Suprapubic skin (tissue), 4 donors: ENCODE results near the gene NKX2-1. TPM values are rescaled to one million over a fixed set of nuclear protein-coding genes. Genes with fewer than 3 reads are reported as not detected.
A peak's percentile ranks its signal among the peaks of the same experiment; 100 is the strongest.

Experiments
- DNase-seq, 2 donors: peaks; one replicate each; pipeline ENCODE4 v3.0.0-alpha.2; 2019; ENCODE audit warnings: low spot score in 2 of 2
- H3K27ac ChIP-seq: fragments of 200-600 bp; sonication (generic); one replicate; pipeline ENCODE4 v1.5.1; 2019
- H3K27me3 ChIP-seq: fragments of 200-600 bp; sonication (generic); one replicate; pipeline ENCODE4 v1.5.1; 2019
- H3K36me3 ChIP-seq: fragments of 200-600 bp; sonication (generic); one replicate; pipeline ENCODE4 v1.5.1; 2019
- H3K4me1 ChIP-seq: fragments of 200-600 bp; sonication (generic); one replicate; pipeline ENCODE4 v1.5.1; 2019
- H3K4me3 ChIP-seq: fragments of 200-600 bp; sonication (generic); one replicate; pipeline ENCODE4 v1.5.1; 2019; ENCODE audit warnings: mild to moderate bottlenecking
- H3K9me3 ChIP-seq: fragments of 200-600 bp; sonication (generic); one replicate; pipeline ENCODE4 v1.5.1; 2019
- CTCF ChIP-seq, 2 donors: fragments of 200-600 bp in 1 of 2; fragments of 450-650 bp in 1 of 2; sonication (generic) in 1 of 2; IDR thresholded peaks; one replicate each; pipeline ENCODE4 v1.5.1; 2016 to 2019; ENCODE audit warnings: antibody characterized with exemption in 2 of 2, mild to moderate bottlenecking in 1 of 2, moderate library complexity in 1 of 2
- EP300 ChIP-seq: sonication (generic); formaldehyde crosslinking; IDR thresholded peaks from one replicate; pipeline ENCODE4 v1.6.1; 2017; ENCODE audit warnings: antibody characterized with exemption
- POLR2A ChIP-seq, 2 donors: fragments of 450-650 bp; IDR thresholded peaks; one replicate each; pipeline ENCODE4 v1.6.1; 2017; ENCODE audit warnings: antibody characterized with exemption in 2 of 2, mild to moderate bottlenecking in 2 of 2, moderate library complexity in 2 of 2
- POLR2AphosphoS5 ChIP-seq, 3 donors: sonication (generic); formaldehyde crosslinking; IDR thresholded peaks; one replicate each; pipeline ENCODE4 v1.6.1; 2017; ENCODE audit warnings: antibody characterized with exemption in 3 of 3
- WGBS: methylation state at CpG from one replicate; pipeline ENCODE4 v1.1.5; 2018; 5-methylcytosine and 5-hydroxymethylcytosine counted together
- total RNA-seq, 4 donors: library from RNA; depleted of rRNA; stranded (reverse); fragments of >200 nt; gene quantifications; one replicate each; pipeline ENCODE4 v1.1.0, GENCODE V29; 2016

The NKX2-1 gene
- total RNA-seq, 4 donors from 2014 or later = not detected

GRCh38 chr14:36524874-36525745 is 5.1 kb upstream of the NKX2-1 start:
- peaks cover 95% of the 10 kb centered on the region for H3K27me3 ChIP-seq

GRCh38 chr14:36524220-36524837 is 4.3 kb upstream of the NKX2-1 start:
- no peaks in the 10 kb centered on the region for H3K9me3 ChIP-seq
- no peaks in the 10 kb centered on the region for H3K36me3 ChIP-seq
- H3K4me3 ChIP-seq = no peak overlapping the region
- WGBS = 20% methylated on average over 4 of the region's 38 CpGs
- no peak overlapping the region for H3K27ac ChIP-seq
- peaks cover 50% of the 10 kb centered on the region for H3K4me1 ChIP-seq
- H3K27me3 ChIP-seq = peaks cover 100% of the 10 kb centered on the region
- TF ChIP-seq POLR2AphosphoS5 (IDR thresholded peaks at IDR 0.05) (no peak), CTCF (IDR thresholded peaks at IDR 0.05) (peak in 1 of 2 donors; percentile 17), POLR2A (IDR thresholded peaks at IDR 0.05) (no peak), EP300 (no peak)
- DNase-seq = no peak

More at GRCh38 chr14:36524874-36525745, 5.1 kb upstream of the NKX2-1 start:
- Histone ChIP-seq H3K4me3 (no peak overlapping the region), H3K36me3 (no peaks in the 10 kb centered on the region), H3K9me3 (no peaks in the 10 kb centered on the region), H3K27ac (no peak overlapping the region), H3K4me1 (peaks cover 42% of the 10 kb centered on the region)
- 6% methylated on average over 32 of the region's 54 CpGs for WGBS
- DNase-seq = no peak
- TF ChIP-seq EP300 (no peak), CTCF (IDR thresholded peaks at IDR 0.05) (peak; percentile 8 to 54)

- Histone ChIP-seq H3K27ac (no peak overlapping the region), H3K9me3 (no peaks in the 10 kb centered on the region)
- 18% methylated on average over 23 of the region's 35 CpGs for WGBS
Measured at GRCh38 chr14:36522972-36523715, 3.1 kb upstream of the NKX2-1 start.

GRCh38 chr14:36522347-36522971 is 2.4 kb upstream of the NKX2-1 start:
- 7% methylated on average over 26 of the region's 36 CpGs for WGBS
- no peak overlapping the region for H3K27ac ChIP-seq
- no peak overlapping the region for H3K4me3 ChIP-seq

More at GRCh38 chr14:36522972-36523715, 3.1 kb upstream of the NKX2-1 start:
- peaks cover 100% of the 10 kb centered on the region for H3K27me3 ChIP-seq
- peaks cover 62% of the 10 kb centered on the region for H3K4me1 ChIP-seq
- DNase-seq = no peak
- TF ChIP-seq EP300 (no peak), CTCF (IDR thresholded peaks at IDR 0.05) (no peak), POLR2AphosphoS5 (IDR thresholded peaks at IDR 0.05) (no peak), POLR2A (IDR thresholded peaks at IDR 0.05) (no peak)
- no peak overlapping the region for H3K4me3 ChIP-seq
- no peaks in the 10 kb centered on the region for H3K36me3 ChIP-seq

More at GRCh38 chr14:36522347-36522971, 2.4 kb upstream of the NKX2-1 start:
- peaks cover 100% of the 10 kb centered on the region for H3K27me3 ChIP-seq
- peaks cover 68% of the 10 kb centered on the region for H3K4me1 ChIP-seq
- H3K36me3 ChIP-seq = no peaks in the 10 kb centered on the region
- no peak for DNase-seq
- no peaks in the 10 kb centered on the region for H3K9me3 ChIP-seq
- TF ChIP-seq POLR2A (IDR thresholded peaks at IDR 0.05) (no peak), CTCF (IDR thresholded peaks at IDR 0.05) (no peak), POLR2AphosphoS5 (IDR thresholded peaks at IDR 0.05) (no peak)
